HK-2 (cell line): ENCODE data around the gene NMB.
"Not testable (repeated sequence)": the region's sequence is repeated elsewhere in the genome, so short reads cannot be mapped to it uniquely, and the experiment has no call there.

Source experiments
- DNase-seq: peaks from one replicate; pipeline ENCODE4 v3.0.0-alpha.2; 2018; ENCODE audit not compliant: unreplicated experiment

NMB gene

DNA sequence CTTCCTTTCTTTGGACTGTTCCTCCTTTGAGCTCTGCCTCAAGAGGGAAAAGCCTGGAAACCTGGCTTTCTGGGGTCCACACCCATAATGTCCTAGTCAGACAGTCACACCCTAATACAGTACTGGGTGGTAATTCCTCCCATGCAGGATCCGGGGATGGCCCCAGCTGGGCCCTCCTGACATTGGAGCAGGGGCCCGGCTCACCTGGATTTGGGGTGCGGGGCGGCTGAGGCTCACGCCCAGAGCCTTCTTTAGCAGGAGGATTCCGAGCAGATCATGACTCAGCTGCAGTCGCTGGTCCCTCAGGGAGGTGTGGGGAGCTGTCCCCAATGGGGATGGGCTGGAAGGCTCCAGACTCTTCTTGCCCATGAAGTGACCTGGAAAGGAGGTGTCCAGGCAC is 1.0 kb downstream of the NMB start:
- DNase-seq: no peak

DNA sequence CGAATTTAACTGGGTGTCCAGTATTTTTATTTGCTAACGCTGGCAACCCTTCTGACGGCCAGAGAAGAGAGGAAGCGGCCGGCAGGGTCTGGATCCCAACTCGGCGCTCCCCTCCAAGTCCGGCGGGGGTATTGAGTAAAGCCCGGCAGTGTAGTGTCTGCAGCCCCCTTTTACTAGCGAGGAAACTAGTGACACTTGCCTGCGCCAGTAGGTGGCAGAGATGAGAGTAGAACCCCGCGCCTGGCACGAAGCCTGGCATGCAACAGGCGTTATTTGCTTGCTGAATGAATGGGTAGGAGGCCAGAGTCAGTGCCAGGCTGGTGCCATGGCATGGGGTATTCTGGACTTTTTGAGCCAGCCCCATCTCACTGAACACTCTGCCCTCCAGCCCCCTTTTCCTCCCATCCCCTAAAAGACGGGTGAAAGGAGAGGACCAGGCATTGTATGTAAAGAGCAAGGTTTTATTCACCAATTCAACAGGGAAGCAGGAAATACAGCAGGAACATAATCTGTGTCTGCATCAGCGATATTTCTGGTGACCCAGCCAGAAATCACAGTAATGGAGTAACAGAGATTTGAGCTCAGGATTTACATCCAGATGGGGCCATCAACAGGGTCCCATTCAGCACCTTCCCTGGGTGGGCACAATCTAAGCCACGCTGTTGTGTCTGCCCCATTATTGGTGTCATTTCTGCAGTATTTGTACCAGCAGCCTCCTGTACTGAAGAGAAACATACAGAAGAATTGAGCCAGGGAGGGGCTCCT is 3.1 kb downstream of the NMB start:
- DNase-seq: peak; percentile 64

DNA sequence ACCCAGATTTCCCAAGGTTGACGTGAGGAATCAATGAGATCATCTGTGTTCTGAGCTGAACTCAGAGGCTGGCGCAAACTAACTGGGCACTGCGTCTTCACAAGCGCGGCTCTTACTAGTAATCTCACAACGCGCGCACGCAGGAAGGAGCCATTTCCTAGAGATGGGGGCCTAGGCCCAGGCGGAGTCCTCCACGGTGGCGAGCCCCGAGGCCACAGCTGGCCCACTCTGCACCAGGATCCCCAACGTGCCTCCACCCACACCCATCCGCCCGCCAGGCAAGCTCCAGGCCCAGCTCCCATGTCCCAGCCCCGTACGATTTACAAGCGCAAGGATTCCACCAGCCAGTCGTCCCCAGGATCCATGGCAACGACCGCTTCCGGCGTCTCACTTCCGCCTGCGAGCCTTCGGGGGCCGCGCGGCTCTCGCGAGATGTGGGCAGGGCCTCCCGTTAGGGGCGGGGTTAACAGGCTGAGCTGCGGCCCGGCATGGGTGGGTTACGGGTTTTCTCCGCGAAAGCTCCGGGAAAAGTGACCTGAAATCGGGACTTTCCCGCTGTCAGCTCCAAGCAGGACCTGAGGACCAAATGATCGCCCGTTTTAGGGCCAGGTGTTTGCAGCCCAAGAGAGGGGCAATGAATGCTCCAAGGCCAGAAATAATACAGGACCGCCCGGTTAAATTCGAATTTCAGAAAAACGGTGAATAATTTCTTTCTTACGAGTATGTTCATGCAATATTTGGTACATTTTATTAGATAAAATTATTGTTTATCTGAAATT is 3.9 kb downstream of the NMB start, which contains the start of gene WDR73:
Gene WDR73 (minus strand): TSS at position 374 of the 779 bp plus-strand sequence. CDS start 9 bp downstream, at position 365.
- DNase-seq: peak; percentile 91

DNA sequence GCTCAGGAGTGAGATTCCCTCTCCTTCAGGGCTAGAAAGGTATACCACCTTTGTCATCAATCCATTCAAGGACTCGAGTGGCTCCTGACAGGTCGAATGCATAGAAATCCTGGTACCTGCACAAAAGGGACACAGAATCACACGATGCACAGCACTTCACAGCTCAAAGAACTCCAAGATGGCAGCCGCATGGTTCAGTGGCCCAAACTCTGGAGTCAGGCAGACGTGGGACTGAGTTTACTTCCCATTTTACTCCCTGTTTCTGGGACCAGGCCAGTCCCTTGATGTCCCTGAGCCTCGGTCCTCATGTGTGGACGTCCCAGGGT is 4.5 kb downstream of the NMB start:
- DNase-seq: no peak

DNA sequence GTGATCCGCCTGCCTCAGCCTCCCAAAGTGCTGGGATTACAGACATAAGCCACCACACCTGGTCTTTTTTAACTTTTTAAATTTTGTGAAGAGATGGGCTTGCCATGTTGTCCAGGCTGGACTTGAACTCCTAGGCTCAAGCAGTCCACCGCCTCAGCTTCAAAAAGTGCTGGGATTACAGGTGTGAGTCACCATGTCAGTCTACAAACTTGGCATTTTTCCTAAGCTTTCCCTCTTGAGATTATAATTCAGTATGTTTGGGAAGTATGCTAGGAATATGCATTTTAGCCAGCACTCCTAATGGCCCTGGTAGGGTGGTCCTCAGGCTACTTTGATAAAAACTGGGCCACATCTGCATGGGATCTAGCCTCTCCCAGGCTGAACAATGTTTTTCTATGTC is 8.3 kb downstream of the NMB start:
- no peak for DNase-seq

DNA sequence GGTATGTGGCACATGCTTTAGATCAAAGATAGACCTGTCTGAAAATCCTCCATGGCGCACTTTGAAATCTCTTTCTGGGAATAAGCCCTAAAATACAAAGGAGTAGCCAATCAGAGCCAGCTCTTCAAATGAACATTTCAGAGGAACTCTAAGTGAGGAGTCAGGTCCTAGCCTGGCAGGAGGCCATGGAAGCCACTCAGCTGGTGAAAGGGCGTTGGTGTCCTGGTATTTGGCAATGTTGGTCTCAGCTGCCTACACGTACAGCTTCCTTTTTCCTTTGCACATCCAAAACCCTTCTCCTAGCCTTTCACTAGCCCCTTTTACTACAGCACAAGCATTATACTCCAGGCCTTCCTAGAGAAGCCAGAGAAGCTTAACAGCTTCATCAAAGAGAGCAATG is 9.5 kb downstream of the NMB start:
- no peak for DNase-seq

DNA sequence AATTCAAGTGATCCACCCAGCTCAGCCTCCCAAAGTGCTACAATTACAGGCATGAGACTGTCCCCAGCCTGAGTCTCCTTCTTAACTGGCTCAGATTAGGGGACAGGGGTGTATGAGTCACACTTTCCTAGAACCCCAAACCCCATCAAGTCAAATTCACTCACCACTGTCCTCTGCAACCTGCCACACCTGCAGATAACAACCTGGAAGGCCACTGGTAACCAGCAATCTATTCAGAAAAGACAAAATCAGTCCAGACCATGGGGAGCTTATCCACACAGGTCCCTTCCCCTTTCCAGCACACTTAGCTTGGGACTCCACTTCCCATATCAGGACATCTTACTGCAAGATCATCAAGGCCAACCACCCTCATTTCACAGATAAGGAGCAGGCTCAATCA is 10.3 kb downstream of the NMB start:
- no peak for DNase-seq

DNA sequence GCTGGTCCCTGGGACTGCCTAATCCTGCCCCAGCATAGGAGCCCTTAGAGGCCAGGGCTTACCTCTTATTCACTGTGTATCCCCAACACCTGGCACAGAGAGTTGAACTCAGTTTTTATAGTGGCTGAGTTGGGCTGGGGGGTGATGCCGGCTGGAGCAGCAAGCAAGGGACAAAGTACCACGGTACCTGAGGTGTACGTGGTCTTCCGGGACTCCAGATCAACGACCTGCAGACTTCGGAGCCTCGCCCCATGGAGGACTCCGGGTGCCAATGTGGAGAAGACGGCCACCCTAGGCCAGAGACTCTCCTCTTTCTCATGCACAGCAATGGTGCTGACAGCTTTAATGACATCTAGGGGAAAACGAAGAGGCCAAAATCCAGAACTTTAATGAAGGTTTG is 12.0 kb downstream of the NMB start:
- DNase-seq: no peak

DNA sequence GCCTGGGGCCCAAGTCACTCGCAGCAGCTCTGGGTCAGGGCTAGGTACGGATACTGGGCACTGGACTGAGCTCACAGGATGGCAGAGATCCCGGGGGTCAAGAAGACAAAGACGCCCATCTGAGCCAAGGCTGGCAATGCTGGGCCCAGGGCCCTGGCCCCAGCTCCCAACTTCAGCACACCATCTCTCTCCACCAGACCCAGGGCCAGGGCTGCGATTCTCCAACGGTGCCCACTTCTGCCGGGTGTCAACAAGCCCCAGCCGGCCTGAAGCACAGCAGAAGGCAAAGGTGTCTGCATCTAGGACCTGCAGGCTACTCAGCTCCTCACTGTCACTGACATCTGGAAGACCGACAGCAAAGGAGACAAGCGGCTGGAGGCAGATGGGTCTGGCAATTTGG is 12.5 kb downstream of the NMB start:
- DNase-seq: no peak

DNA sequence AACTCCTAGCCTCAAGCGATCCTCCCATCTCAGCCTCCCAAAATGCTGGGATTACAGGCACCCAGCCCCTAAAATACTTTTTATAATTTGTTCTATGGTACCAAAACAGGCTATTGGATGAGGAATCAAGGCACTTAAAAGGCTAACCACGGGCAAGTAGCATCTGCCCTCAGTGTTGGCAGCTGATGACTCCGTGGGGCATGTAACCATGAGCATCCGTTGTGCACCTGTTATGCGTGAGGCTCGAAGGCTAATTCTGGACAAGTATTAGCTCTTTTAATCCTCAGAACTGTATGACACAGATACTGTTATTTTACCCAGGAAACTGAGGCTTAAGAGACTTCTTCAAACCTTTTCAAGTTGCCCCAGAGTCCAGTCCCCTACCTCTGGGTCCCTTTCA is 14.2 kb downstream of the NMB start:
- DNase-seq: no peak

DNA sequence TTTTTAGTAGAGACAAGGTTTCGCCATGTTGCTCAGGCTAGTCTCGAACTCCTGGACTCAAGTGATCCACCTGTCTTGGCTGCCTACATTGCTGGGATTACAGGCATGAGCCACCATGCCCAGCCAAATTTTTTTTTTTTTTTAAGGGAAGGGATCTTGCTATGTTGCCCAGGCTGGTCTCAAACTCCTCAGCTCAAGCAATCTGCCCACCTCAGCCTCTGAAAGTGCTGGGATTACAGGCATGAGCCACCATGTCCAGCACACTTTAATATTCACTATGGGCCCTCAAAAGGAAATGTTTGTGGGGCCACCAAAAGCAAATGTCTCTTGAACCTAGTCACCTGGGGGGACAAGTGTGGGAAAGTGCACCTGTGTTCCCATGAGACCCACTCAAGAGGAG is 15.4 kb downstream of the NMB start:
- not testable (repeated sequence) for DNase-seq

DNA sequence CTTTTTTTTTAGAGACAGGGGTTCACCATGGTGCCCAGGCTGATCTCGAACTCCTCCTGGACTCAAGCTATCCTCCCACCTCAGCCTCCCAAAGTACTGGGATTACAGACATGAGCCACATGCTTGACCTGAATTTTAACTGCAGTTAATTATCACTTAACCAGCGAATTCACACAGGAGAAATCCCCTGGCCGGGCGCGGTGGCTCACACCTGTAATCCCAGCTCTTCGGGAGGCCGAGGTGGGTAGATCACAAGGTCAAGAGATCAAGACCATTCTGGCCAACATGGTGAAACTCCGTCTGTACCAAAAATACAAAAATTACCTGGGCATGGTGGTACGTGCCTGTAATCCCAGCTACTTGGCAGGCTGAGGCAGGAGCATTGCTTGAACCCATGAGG is 16.1 kb downstream of the NMB start:
- not testable (repeated sequence) for DNase-seq

DNA sequence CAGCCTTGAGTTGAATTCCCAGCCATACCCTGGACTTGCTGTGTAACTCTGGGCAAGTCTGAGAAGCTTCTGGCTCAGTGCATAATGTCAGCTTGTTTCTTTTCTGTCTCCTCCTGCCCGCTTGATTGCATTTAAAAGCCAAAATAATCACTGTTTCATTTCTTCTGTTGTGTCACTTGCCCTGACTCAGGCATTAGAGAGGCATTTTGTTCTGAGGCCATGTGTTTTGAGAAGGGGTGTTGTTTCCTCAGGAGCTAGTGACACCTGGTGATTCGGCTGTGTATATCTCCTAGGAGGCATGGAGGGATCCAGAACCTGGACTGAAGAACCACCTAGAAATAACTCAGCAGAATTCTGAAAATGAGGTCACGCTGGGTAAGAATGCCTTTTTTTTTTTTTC is 19.9 kb downstream of the NMB start:
- DNase-seq: no peak

DNA sequence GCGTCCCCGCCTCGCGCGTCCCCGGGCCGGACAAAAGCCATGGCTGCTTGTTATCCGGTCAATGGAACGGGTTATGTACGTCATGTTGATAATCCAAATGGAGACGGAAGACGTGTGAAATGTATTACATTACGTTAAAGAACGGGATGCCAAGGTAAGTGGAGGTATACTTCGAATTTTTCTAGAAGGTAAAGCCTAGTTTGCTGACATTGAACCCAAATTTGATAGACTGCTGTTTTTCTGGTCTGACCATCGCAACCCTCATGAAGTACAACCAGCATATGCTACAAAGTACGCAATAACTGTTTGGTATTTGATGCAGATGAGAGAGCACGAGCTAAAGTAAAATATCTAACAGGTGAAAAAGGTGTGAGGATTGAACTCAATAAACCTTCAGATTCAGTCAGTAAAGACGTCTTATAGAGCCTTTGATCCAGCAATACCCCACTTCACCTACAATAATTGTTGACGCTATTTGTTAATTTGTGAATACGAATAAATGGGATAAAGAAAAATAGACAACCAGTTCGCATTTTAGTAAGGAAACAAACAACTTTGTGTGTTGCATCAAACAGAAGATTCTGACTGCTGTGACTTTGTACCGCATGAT is 23.7 kb downstream of the NMB start:
- DNase-seq: no peak

DNA sequence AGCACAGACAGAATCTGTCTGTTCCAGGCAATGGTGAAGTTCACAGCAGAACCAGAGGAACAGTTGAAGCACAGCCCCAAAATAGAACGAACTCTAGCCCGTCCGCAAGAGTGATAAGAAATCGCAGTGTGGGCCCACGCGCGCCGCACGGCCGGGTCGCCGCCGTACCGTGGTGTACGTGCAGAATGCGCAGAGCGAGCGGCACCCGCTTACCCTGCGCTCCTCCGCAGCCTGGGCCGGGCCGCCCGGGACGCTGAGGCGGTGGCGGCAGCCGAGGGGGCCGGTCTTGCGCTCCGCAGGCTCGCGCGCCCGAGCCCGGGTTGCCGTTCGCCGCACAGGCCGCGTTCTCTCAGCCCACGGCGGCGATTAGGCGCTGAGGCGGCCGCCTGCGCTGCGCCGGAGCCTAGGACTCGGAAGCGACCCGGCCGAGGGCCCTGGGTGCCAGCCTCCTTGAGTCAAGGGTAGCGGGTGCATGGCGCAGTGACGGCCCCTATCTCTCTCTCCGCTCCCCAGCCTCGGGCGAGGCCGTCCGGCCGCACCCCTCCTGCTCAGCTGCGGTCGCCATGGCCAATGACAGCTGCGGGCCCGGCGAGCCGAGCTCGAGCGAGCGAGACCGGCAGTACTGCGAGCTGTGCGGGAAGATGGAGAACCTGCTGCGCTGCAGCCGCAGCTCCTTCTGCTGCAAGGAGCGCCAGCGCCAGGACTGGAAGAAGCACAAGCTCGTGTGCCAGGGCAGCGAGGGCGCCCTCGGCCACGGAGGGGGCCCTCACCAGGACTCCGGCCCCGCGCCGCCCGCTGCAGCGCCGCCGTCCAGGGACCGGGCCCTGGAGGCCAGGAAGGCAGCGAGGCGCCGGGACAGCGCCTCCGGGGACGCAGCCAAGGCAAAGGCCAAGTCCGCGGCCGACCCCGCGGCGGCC is 24.4 kb downstream of the NMB start:
- DNase-seq: peak; percentile 54

DNA sequence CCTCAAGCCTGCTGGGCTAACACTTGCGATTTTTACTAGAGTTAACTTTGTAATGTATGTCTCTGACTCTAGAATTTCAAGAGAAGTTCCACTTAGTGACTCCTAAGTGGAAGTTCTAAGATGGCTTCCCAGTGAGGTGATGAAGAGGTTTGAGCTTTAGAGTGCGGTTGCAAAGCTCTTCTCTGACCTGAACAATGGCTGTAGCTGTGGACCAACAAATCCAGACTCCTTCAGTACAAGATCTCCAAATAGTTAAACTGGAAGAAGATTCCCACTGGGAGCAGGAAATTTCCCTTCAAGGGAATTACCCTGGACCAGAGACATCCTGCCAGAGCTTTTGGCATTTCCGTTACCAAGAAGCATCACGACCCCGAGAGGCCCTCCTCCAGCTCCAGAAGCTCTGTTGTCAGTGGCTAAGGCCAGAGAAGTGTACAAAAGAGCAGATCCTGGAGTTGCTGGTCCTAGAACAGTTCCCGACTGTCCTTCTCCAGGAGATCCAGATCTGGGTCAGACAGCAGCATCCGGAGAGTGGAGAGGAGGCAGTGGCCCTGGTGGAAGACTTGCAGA is 26.2 kb downstream of the NMB start:
- no peak for DNase-seq

DNA sequence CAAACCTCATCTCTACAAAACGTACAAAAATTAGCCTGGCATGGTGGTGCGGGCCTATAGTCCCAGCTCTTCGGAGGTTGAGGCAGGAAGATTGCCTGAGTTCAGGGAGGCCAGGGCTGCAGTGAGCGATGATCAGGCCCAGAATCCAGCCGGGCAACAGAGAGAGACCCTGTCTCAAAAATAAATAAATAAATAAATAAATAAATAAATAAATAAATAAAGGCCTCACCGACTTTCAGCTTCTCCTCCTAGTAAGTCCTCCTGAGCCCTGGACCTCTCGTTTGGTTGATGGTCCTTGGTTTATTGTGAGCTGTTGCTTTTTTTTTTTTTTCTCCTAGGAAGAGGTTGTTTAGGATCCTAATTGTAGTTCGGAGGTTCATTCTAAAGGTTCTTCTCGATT is 29.0 kb downstream of the NMB start:
- no peak for DNase-seq

DNA sequence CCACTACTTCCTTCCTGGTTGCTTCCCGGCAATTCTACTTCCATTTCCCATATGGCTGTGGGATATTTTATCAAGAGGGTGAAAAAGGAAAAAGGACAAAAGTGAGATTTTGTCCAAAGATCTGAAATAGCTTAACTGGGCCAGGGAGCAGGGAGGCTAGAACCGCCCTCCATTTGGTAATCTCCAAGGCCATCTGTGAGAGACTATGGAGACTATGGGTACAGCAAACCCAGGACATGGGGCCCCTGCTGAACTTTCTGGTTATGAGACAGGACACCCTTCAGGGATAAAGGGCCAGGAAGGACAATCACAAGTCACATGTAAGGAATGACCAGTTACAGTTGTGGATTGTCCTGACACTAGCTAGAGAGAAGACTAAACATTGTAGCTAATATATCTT is 32.9 kb downstream of the NMB start:
- no peak for DNase-seq

DNA sequence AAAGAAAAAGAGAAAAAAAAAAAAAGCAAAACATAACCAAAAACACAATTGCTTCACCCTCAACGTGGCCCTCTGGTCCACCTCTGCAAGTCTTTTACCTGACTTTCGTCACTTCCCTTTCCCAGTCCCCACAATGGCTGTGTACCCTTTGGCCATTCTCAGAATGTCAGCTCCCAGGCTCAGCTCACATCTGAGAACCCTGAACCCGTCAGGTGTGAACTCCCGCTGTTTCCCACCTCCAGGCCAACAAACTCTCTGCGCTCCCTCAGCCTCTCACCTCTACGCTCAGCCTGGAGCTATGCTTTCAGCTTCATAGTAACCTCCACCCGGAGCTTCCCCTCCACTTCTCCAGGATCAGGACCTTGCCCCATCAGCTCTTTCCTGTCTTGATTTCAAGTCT is 33.6 kb downstream of the NMB start:
- no peak for DNase-seq

DNA sequence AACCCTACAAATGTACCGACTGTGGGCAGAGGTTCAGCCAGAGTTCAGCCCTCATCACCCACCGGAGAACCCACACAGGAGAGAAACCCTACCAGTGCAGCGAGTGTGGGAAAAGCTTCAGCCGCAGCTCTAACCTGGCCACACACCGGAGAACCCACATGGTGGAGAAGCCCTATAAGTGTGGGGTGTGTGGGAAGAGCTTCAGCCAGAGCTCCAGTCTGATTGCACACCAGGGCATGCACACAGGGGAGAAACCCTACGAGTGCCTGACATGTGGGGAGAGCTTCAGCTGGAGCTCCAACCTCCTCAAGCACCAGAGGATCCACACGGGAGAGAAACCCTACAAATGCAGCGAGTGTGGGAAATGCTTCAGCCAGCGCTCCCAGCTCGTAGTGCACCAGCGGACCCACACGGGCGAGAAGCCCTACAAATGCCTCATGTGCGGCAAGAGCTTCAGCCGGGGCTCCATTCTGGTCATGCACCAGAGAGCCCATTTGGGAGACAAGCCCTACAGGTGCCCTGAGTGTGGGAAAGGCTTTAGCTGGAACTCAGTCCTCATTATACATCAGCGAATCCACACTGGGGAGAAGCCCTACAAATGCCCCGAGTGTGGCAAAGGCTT is 36.5 kb downstream of the NMB start:
- DNase-seq: no peak

DNA sequence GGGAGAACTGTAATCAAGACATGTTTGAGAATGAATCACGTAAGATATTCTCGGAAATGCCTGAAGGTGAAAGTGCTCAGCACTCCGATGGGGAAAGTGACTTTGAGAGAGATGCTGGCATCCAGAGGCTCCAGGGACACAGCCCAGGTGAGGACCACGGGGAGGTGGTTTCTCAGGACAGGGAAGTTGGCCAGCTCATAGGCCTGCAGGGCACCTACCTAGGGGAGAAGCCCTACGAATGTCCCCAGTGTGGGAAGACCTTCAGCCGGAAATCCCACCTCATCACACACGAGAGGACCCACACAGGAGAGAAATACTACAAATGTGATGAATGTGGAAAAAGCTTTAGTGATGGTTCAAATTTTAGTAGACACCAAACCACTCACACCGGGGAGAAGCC is 37.4 kb downstream of the NMB start:
- DNase-seq: no peak
